Loucy (cell line): ENCODE data around the gene CAPN14.

ENCODE experiments used
- CTCF ChIP-seq: fragments of 200-600 bp; sonication (generic); conservative IDR thresholded peaks from 2 replicates; pipeline ENCODE4 v1.5.1; 2014; ENCODE audit warnings: mild to moderate bottlenecking, antibody characterized with exemption, low read length
- EZH2phosphoT487 ChIP-seq: fragments of 200-600 bp; IDR thresholded peaks from 2 replicates; pipeline ENCODE4 v1.6.1; 2018; ENCODE audit warnings: antibody characterized with exemption, mild to moderate bottlenecking, moderate library complexity, borderline replicate concordance

GRCh38 chr2:31142110-31142509, 75.2 kb downstream of the CAPN14 start:
- TF ChIP-seq CTCF: no peak
- no peak for TF ChIP-seq EZH2phosphoT487
